Measurements from ENCODE around the gene RHNO1. TPM values are rescaled to one million over a fixed set of nuclear protein-coding genes. Genes with fewer than 3 reads are reported as not detected.

Gene RHNO1
- polyA plus RNA-seq, result 10 to 100 TPM; 20.3 to 29.9 TPM

- Histone ChIP-seq H3K9me3 (ENCODE audit: control insufficient read depth in 2 of 2, insufficient read depth in 1 of 2, low read depth in 1 of 2, low read length in 1 of 2) (no peaks in the 10 kb centered on the region), H3K27me3 (ENCODE audit: control insufficient read depth in 1 of 2, insufficient read depth in 2 of 2, low read length in 2 of 2) (no peaks in the 10 kb centered on the region), H3K27ac (ENCODE audit: low read depth in 2 of 2, low read length in 1 of 2) (peak within 1 kb of the TSS; percentile 90 to 97), H3K4me1 (ENCODE audit: control insufficient read depth in 2 of 2, insufficient read depth in 2 of 2, low read length in 1 of 2) (peaks cover 0 to 6% of the 10 kb centered on the region in 2 donors), H3K36me3 (ENCODE audit: control insufficient read depth in 2 of 2, insufficient read depth in 2 of 2, low read length in 1 of 2) (no peaks in the 10 kb centered on the region), H3K4me3 (ENCODE audit: low read depth in 1 of 2, low read length in 2 of 2) (peak within 1 kb of the TSS; percentile 64 to 86)
- WGBS, 2 donors, result 0% methylated on average over 59 to 70 of the region's 70 CpGs
Observed at GRCh38 chr12:2877047-2877952, at the start of gene RHNO1, which contains the start of gene FOXM1. Gene RHNO1 (plus strand): TSS chr12:2877223. CDS start chr12:2885367, 8,144 bp downstream. Gene FOXM1 (minus strand): TSS chr12:2877174. CDS start chr12:2874478, 2,696 bp downstream.

GRCh38 chr12:2829275-2829674, 47.7 kb upstream of the RHNO1 start:
- peaks cover 17 to 37% of the 10 kb centered on the region in 2 donors for H3K36me3 ChIP-seq (ENCODE audit: control insufficient read depth in 2 of 2, insufficient read depth in 2 of 2, low read length in 1 of 2)
- H3K4me3 ChIP-seq (ENCODE audit: low read depth in 1 of 2, low read length in 2 of 2), result no peak overlapping the region
- H3K27ac ChIP-seq (ENCODE audit: low read depth in 2 of 2, low read length in 1 of 2), result no peak overlapping the region
- 91% methylated on average over 6 of the region's 6 CpGs for WGBS, 2 donors
- H3K9me3 ChIP-seq (ENCODE audit: control insufficient read depth in 2 of 2, insufficient read depth in 1 of 2, low read depth in 1 of 2, low read length in 1 of 2), result no peaks in the 10 kb centered on the region
- H3K27me3 ChIP-seq (ENCODE audit: control insufficient read depth in 1 of 2, insufficient read depth in 2 of 2, low read length in 2 of 2), result no peaks in the 10 kb centered on the region
- no peaks in the 10 kb centered on the region for H3K4me1 ChIP-seq (ENCODE audit: control insufficient read depth in 2 of 2, insufficient read depth in 2 of 2, low read length in 1 of 2)

- Histone ChIP-seq H3K4me3 (ENCODE audit: low read depth in 1 of 2, low read length in 2 of 2) (no peak overlapping the region), H3K27me3 (ENCODE audit: control insufficient read depth in 1 of 2, insufficient read depth in 2 of 2, low read length in 2 of 2) (no peaks in the 10 kb centered on the region), H3K36me3 (ENCODE audit: control insufficient read depth in 2 of 2, insufficient read depth in 2 of 2, low read length in 1 of 2) (peaks cover 8 to 10% of the 10 kb centered on the region in 2 donors), H3K9me3 (ENCODE audit: control insufficient read depth in 2 of 2, insufficient read depth in 1 of 2, low read depth in 1 of 2, low read length in 1 of 2) (no peaks in the 10 kb centered on the region), H3K4me1 (ENCODE audit: control insufficient read depth in 2 of 2, insufficient read depth in 2 of 2, low read length in 1 of 2) (no peaks in the 10 kb centered on the region), H3K27ac (ENCODE audit: low read depth in 2 of 2, low read length in 1 of 2) (no peak overlapping the region)
- WGBS, 2 donors, result 76 to 77% methylated on average over 6 of the region's 6 CpGs
Observed at GRCh38 chr12:2832550-2833127, 44.4 kb upstream of the RHNO1 start.

- no peaks in the 10 kb centered on the region for H3K9me3 ChIP-seq (ENCODE audit: control insufficient read depth in 2 of 2, insufficient read depth in 1 of 2, low read depth in 1 of 2, low read length in 1 of 2)
- H3K4me1 ChIP-seq (ENCODE audit: control insufficient read depth in 2 of 2, insufficient read depth in 2 of 2, low read length in 1 of 2), result no peaks in the 10 kb centered on the region
- 37 to 47% methylated on average over 5 of the region's 5 CpGs for WGBS, 2 donors
- H3K27me3 ChIP-seq (ENCODE audit: control insufficient read depth in 1 of 2, insufficient read depth in 2 of 2, low read length in 2 of 2), result no peaks in the 10 kb centered on the region
- H3K4me3 ChIP-seq (ENCODE audit: low read depth in 1 of 2, low read length in 2 of 2), result no peak overlapping the region
- peaks cover 3 to 8% of the 10 kb centered on the region in 2 donors for H3K36me3 ChIP-seq (ENCODE audit: control insufficient read depth in 2 of 2, insufficient read depth in 2 of 2, low read length in 1 of 2)
- no peak overlapping the region for H3K27ac ChIP-seq (ENCODE audit: low read depth in 2 of 2, low read length in 1 of 2)
Observed at GRCh38 chr12:2833327-2833726, 43.7 kb upstream of the RHNO1 start.

- Histone ChIP-seq H3K27me3 (ENCODE audit: control insufficient read depth in 1 of 2, insufficient read depth in 2 of 2, low read length in 2 of 2) (no peaks in the 10 kb centered on the region), H3K27ac (ENCODE audit: low read depth in 2 of 2, low read length in 1 of 2) (no peak overlapping the region), H3K4me1 (ENCODE audit: control insufficient read depth in 2 of 2, insufficient read depth in 2 of 2, low read length in 1 of 2) (no peaks in the 10 kb centered on the region), H3K36me3 (ENCODE audit: control insufficient read depth in 2 of 2, insufficient read depth in 2 of 2, low read length in 1 of 2) (peaks cover 3 to 8% of the 10 kb centered on the region in 2 donors), H3K9me3 (ENCODE audit: control insufficient read depth in 2 of 2, insufficient read depth in 1 of 2, low read depth in 1 of 2, low read length in 1 of 2) (no peaks in the 10 kb centered on the region), H3K4me3 (ENCODE audit: low read depth in 1 of 2, low read length in 2 of 2) (no peak overlapping the region)
- WGBS, 2 donors, result 75 to 82% methylated on average over 9 of the region's 9 CpGs
Observed at GRCh38 chr12:2833810-2834209, 43.2 kb upstream of the RHNO1 start.

GRCh38 chr12:2834581-2835491, 42.2 kb upstream of the RHNO1 start, which contains the start of gene NRIP2:
Gene NRIP2 (minus strand): TSS chr12:2835035. CDS start chr12:2834983, 52 bp downstream.
- WGBS, 2 donors, result 23 to 26% methylated on average over 32 of the region's 32 CpGs
- Histone ChIP-seq H3K4me1 (ENCODE audit: control insufficient read depth in 2 of 2, insufficient read depth in 2 of 2, low read length in 1 of 2) (no peaks in the 10 kb centered on the region), H3K4me3 (ENCODE audit: low read depth in 1 of 2, low read length in 2 of 2) (no peak within 1 kb of the TSS), H3K36me3 (ENCODE audit: control insufficient read depth in 2 of 2, insufficient read depth in 2 of 2, low read length in 1 of 2) (peaks cover 3 to 8% of the 10 kb centered on the region in 2 donors), H3K27ac (ENCODE audit: low read depth in 2 of 2, low read length in 1 of 2) (no peak within 1 kb of the TSS), H3K27me3 (ENCODE audit: control insufficient read depth in 1 of 2, insufficient read depth in 2 of 2, low read length in 2 of 2) (no peaks in the 10 kb centered on the region), H3K9me3 (ENCODE audit: control insufficient read depth in 2 of 2, insufficient read depth in 1 of 2, low read depth in 1 of 2, low read length in 1 of 2) (no peaks in the 10 kb centered on the region)

- Histone ChIP-seq H3K27me3 (ENCODE audit: control insufficient read depth in 1 of 2, insufficient read depth in 2 of 2, low read length in 2 of 2) (no peaks in the 10 kb centered on the region), H3K27ac (ENCODE audit: low read depth in 2 of 2, low read length in 1 of 2) (no peak overlapping the region), H3K9me3 (ENCODE audit: control insufficient read depth in 2 of 2, insufficient read depth in 1 of 2, low read depth in 1 of 2, low read length in 1 of 2) (no peaks in the 10 kb centered on the region), H3K4me3 (ENCODE audit: low read depth in 1 of 2, low read length in 2 of 2) (no peak overlapping the region), H3K4me1 (ENCODE audit: control insufficient read depth in 2 of 2, insufficient read depth in 2 of 2, low read length in 1 of 2) (no peaks in the 10 kb centered on the region), H3K36me3 (ENCODE audit: control insufficient read depth in 2 of 2, insufficient read depth in 2 of 2, low read length in 1 of 2) (peaks cover 0 to 4% of the 10 kb centered on the region in 2 donors)
- 70 to 72% methylated on average over 4 of the region's 4 CpGs for WGBS, 2 donors
Observed at GRCh38 chr12:2835691-2836403, 41.2 kb upstream of the RHNO1 start.

GRCh38 chr12:2836574-2836973, 40.4 kb upstream of the RHNO1 start:
- H3K27ac ChIP-seq (ENCODE audit: low read depth in 2 of 2, low read length in 1 of 2), result no peak overlapping the region
- WGBS, 2 donors, result 87 to 88% methylated on average over 8 of the region's 8 CpGs
- H3K9me3 ChIP-seq (ENCODE audit: control insufficient read depth in 2 of 2, insufficient read depth in 1 of 2, low read depth in 1 of 2, low read length in 1 of 2), result no peaks in the 10 kb centered on the region
- H3K36me3 ChIP-seq (ENCODE audit: control insufficient read depth in 2 of 2, insufficient read depth in 2 of 2, low read length in 1 of 2), result peaks cover 0 to 4% of the 10 kb centered on the region in 2 donors
- no peaks in the 10 kb centered on the region for H3K4me1 ChIP-seq (ENCODE audit: control insufficient read depth in 2 of 2, insufficient read depth in 2 of 2, low read length in 1 of 2)
- no peaks in the 10 kb centered on the region for H3K27me3 ChIP-seq (ENCODE audit: control insufficient read depth in 1 of 2, insufficient read depth in 2 of 2, low read length in 2 of 2)
- no peak overlapping the region for H3K4me3 ChIP-seq (ENCODE audit: low read depth in 1 of 2, low read length in 2 of 2)

Measured in esophagus (tissue), 2 donors.